OCI-LY3 (cell line): ENCODE measurements around the gene SPOCK3.

Experiments
- H2AFZ ChIP-seq: fragments of 200-600, 300-600 bp; shearing (Covaris generic); 2 replicates; pipeline ENCODE4 v1.6.0; 2014; ENCODE audit warnings: antibody characterized with exemption, low read depth, low read length
- H3K27ac ChIP-seq: fragments of 200-600, 300-600 bp; sonication (generic); 2 replicates; pipeline ENCODE4 v1.5.1; 2014; ENCODE audit warnings: mild to moderate bottlenecking, low read length, moderate library complexity, mixed read lengths
- H3K27me3 ChIP-seq: fragments of 200-600, 300-600 bp; sonication (generic); 2 replicates; pipeline ENCODE4 v1.6.1; 2014; ENCODE audit warnings: low read depth, low read length, mixed read lengths
- H3K36me3 ChIP-seq: fragments of 200-600, 300-600 bp; sonication (generic); replicated peaks from 2 replicates; pipeline ENCODE3; 2014; ENCODE audit warnings: low read depth, low read length, mixed read lengths
- H3K4me1 ChIP-seq: fragments of 300-600, 200-600 bp; sonication (generic); 2 replicates; pipeline ENCODE4 v1.6.1; 2014; ENCODE audit warnings: low read length, mixed read lengths
- H3K4me2 ChIP-seq: fragments of 200-600, 300-600 bp; sonication (generic); 2 replicates; pipeline ENCODE4 v1.6.1; 2014; ENCODE audit warnings: low read length, mixed read lengths
- H3K4me3 ChIP-seq: fragments of 300-600, 200-600 bp; sonication (generic); 2 replicates; pipeline ENCODE4 v1.5.1; 2014; ENCODE audit warnings: antibody characterized with exemption, mild to moderate bottlenecking, low read length, moderate library complexity
- H3K79me2 ChIP-seq: fragments of 300-600, 200-600 bp; shearing (Covaris generic); 2 replicates; pipeline ENCODE4 v1.6.1; 2014; ENCODE audit warnings: mild to moderate bottlenecking, low read length, mixed read lengths
- H3K9ac ChIP-seq: fragments of 300-600, 200-600 bp; shearing (Covaris generic); 2 replicates; pipeline ENCODE4 v1.6.0; 2014; ENCODE audit warnings: mild to moderate bottlenecking, low read length, moderate library complexity
- H3K9me3 ChIP-seq: fragments of 200-600, 300-600 bp; shearing (Covaris generic); 2 replicates; pipeline ENCODE4 v1.6.1; 2014; ENCODE audit warnings: low read length, mixed read lengths; ENCODE audit not compliant: insufficient read depth
- H4K20me1 ChIP-seq: fragments of 200-600, 300-600 bp; sonication (generic); 2 replicates; pipeline ENCODE4 v1.6.1; 2016; ENCODE audit warnings: low read length, mixed read lengths; ENCODE audit not compliant: insufficient read depth
- EZH2phosphoT487 ChIP-seq: fragments of 200-600 bp; shearing (Covaris generic); IDR thresholded peaks from 2 replicates; pipeline ENCODE4 v1.6.1; 2018; ENCODE audit warnings: antibody characterized with exemption, mixed run types, low read depth
- TF ChIP-seq, protein P1 (sequence below): fragments of 200-600, 300-600 bp; sonication (generic); IDR thresholded peaks from 2 replicates; pipeline ENCODE4 v1.5.1; 2014; ENCODE audit warnings: antibody characterized with exemption, low read length, low read depth

SPOCK3 gene

DNA sequence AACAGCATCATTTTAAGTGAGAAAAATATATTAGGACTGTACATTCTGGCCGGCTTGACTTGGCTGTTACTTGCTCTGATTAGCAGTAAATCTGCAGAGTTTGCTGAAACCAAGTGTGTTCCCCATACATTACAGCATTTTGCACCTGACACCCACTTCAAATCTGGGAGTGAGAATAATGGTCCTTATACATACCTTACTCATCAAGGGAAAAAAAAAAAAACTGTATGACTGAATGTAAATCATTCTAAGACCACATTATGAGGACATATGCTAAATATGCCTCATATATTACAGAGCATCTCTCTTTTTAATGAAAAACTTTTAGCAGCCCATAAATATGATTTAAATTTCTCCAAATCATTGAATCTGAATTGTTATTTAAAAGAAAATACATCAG lies 406.7 kb downstream of the SPOCK3 start:
- Histone ChIP-seq H2AFZ (no peak overlapping the region), H3K4me3 (no peak overlapping the region), H3K4me1 (peaks cover 15% of the 10 kb centered on the region), H4K20me1 (no peaks in the 10 kb centered on the region), H3K4me2 (peak overlapping the region; percentile 13; the same call in 1 of the 2 replicates), H3K9me3 (0 out of 2 replicates have a peak, but pooled peaks cover 4% of the 10 kb centered on the region), H3K27me3 (no peaks in the 10 kb centered on the region), H3K27ac (no peak overlapping the region), H3K36me3 (no peaks in the 10 kb centered on the region), H3K79me2 (no peaks in the 10 kb centered on the region), H3K9ac (no peak overlapping the region)
- TF ChIP-seq, protein P1, sequence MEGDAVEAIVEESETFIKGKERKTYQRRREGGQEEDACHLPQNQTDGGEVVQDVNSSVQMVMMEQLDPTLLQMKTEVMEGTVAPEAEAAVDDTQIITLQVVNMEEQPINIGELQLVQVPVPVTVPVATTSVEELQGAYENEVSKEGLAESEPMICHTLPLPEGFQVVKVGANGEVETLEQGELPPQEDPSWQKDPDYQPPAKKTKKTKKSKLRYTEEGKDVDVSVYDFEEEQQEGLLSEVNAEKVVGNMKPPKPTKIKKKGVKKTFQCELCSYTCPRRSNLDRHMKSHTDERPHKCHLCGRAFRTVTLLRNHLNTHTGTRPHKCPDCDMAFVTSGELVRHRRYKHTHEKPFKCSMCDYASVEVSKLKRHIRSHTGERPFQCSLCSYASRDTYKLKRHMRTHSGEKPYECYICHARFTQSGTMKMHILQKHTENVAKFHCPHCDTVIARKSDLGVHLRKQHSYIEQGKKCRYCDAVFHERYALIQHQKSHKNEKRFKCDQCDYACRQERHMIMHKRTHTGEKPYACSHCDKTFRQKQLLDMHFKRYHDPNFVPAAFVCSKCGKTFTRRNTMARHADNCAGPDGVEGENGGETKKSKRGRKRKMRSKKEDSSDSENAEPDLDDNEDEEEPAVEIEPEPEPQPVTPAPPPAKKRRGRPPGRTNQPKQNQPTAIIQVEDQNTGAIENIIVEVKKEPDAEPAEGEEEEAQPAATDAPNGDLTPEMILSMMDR: no peak
- TF ChIP-seq EZH2phosphoT487: no peak

DNA sequence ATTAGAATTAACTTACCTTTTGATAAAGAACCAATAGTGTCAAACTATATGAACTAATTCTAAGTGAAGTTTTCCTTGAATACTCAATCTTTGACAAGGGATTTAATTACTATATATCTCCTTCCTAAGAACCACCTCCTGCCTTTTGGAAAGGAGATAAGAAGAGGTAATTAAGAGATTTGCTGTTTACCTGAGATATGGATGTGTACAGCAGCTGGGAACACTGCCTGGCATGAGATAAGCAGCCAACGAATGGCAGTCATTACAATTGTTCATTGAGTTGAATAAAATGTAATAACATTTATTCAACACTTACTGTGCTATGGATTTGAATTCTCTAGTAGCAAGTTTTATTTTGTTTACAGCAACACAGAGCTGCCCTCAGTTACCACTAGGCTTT lies 407.1 kb downstream of the SPOCK3 start:
- Histone ChIP-seq H2AFZ (no peak overlapping the region), H3K4me2 (peak overlapping the region; percentile 13; the same call in 1 of the 2 replicates), H3K79me2 (no peaks in the 10 kb centered on the region), H3K4me3 (no peak overlapping the region), H3K27me3 (no peaks in the 10 kb centered on the region), H4K20me1 (no peaks in the 10 kb centered on the region), H3K36me3 (no peaks in the 10 kb centered on the region), H3K27ac (no peak overlapping the region), H3K9me3 (no peaks in the 10 kb centered on the region), H3K4me1 (peaks cover 15% of the 10 kb centered on the region), H3K9ac (no peak overlapping the region)
- TF ChIP-seq, protein P1: no peak
- no peak for TF ChIP-seq EZH2phosphoT487

DNA sequence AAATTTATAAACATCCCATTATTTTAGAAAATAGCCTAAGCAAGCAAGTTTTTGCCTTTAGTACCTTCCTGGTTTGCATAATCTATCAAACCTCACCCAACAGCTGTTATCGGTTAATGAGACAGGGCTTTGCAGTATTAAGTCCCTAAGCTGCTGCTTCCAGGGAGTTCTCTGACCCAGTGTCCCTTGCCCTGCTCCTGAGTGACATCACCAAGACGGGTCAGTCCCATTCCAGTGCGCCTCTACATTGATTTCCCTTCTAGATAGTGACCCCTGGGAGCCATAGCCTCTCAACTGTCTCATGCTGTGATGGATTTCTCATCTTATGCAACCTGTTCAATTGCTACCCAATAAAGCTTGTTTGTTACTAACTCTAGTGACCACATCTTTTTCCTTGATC lies 410.4 kb downstream of the SPOCK3 start:
- H2AFZ ChIP-seq: no peak overlapping the region
- H3K4me1 ChIP-seq: peaks cover 19% of the 10 kb centered on the region
- no peak overlapping the region for H3K4me2 ChIP-seq
- H3K9me3 ChIP-seq: peaks cover 3% of the 10 kb centered on the region; the same call in 1 of the 2 replicates
- no peak overlapping the region for H3K9ac ChIP-seq
- TF ChIP-seq, protein P1: no peak
- no peaks in the 10 kb centered on the region for H3K79me2 ChIP-seq
- no peak overlapping the region for H3K27ac ChIP-seq
- no peak overlapping the region for H3K4me3 ChIP-seq
- peaks cover 5% of the 10 kb centered on the region for H3K36me3 ChIP-seq
- no peaks in the 10 kb centered on the region for H3K27me3 ChIP-seq
- H4K20me1 ChIP-seq: no peaks in the 10 kb centered on the region

DNA sequence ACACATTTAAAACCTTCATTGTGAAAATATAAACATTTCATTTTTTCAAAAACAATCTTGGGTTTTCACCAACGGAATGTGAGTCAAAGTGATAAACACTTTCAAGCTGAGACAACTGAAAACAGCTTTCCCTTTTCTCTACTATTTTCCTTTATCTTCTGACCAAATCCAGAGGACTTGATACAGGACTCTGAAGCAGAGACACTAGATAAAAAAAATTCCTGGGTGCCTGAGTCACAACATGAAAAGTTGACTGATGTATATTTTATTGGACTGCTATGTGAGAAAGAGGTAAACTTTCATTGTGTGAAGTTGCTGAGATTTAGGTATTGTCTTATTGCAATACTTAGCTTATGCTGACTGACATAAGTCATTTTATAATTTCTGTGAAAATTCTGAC lies 411.2 kb downstream of the SPOCK3 start:
- Histone ChIP-seq H3K4me3 (no peak overlapping the region), H4K20me1 (no peaks in the 10 kb centered on the region), H3K4me2 (no peak overlapping the region), H3K9ac (no peak overlapping the region), H2AFZ (no peak overlapping the region), H3K27me3 (no peaks in the 10 kb centered on the region), H3K4me1 (peaks cover 21% of the 10 kb centered on the region), H3K9me3 (peaks cover 3% of the 10 kb centered on the region; the same call in 1 of the 2 replicates), H3K27ac (no peak overlapping the region), H3K79me2 (no peaks in the 10 kb centered on the region), H3K36me3 (peaks cover 5% of the 10 kb centered on the region)
- no peak for TF ChIP-seq EZH2phosphoT487
- TF ChIP-seq, protein P1: no peak
